ENCODE data around the gene ABI2.
"Not testable (repeated sequence)": the region's sequence is repeated elsewhere in the genome, so short reads cannot be mapped to it uniquely, and the experiment has no call there.

The ABI2 gene

DNA sequence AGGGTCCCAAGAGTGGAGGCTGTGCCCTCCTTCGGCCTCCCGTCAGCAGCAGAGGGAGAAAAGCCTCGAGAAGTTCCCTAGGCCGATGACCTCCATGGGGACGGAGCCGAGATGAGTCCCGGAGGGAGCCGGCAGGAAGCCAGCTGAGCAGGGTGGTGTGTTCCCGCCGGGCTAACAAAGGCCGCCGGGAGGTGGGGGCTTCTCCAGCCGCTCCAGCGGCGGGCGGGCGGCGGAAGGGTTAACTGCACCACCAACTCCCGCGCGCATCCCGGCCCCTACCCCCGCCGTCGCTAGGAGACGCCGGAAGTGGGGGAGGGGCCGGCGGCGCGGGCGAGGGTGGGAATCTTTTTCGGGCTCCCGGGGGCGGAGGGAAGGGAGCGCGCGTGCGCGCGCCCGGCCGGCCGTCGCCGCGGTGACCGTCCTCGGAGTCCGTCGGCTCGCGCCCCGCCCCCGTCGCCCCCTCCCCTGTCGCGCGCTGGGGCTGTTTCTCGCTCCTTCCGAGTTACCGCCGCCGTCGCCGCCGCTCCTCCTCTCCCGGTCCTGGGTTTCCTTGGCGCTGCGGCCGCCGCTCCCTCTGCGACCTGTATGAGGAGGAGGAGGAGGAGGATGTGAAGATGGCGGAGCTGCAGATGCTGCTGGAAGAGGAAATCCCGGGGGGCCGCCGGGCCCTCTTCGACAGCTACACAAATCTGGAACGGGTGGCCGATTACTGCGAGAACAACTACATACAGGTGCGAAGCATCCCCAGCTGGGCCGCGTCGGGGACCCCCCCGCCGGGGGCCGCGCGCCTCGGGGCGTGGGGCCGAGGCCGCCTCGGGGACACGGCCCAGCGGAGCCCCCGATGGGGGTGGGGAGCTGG, at the start of gene ABI2:
Gene ABI2 (plus strand): TSS at position 494 of the 859 bp plus-strand sequence. CDS start 121 bp downstream, at position 615.
- DNase-seq (ENCODE audit: low read depth, low spot score), result peak; percentile 47

DNA sequence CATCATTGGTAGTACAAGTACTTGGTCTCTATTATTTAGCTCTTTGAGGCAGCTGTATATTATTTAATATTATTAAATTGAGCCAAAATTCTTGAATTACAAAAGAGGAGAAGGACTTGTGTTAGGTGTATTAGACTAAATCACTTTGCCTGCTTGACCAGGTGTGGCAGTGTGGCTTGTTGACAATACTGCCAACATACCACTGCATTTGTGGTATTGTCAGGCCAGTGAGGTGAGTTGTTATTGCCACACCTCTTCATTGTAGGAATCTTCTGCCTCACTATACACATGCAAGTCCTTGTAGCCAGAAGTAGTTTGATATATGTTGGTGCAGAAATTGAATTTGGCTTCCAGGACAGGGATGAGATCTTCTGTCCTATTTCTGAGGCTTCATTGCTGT, 48.9 kb upstream of the ABI2 start:
- no peak for DNase-seq (ENCODE audit: low read depth, low spot score)

DNA sequence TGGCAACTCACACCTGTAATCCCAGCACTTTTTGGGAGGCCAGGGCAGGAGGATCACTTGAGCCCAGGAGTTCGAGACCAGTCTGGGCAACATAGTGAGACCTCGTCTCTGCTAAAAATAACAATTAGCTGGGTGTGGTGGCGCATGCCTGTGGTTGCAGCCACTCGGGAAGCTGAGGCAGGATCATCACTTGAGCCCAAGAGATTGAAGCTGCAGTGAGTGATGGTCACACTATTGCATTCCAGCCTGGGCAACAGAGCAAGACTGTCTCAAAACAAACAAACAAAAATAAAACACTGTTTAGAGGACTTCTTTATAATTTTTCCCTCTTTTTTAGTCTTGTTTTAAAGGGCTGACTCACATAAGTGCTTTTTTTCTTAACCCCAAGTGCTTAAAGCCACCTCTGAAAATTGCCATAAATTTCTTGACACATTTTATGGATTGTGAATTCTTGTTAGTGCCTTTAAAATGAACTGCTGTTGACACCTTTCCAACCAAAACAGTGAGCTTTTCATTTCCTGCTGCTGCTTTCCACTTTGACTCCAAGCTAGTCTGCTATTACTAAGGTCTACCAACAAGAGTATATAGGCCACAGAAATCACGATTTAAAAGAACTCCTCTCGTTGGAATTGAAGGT, 47.6 kb upstream of the ABI2 start:
- DNase-seq (ENCODE audit: low read depth, low spot score), result peak; percentile 28

DNA sequence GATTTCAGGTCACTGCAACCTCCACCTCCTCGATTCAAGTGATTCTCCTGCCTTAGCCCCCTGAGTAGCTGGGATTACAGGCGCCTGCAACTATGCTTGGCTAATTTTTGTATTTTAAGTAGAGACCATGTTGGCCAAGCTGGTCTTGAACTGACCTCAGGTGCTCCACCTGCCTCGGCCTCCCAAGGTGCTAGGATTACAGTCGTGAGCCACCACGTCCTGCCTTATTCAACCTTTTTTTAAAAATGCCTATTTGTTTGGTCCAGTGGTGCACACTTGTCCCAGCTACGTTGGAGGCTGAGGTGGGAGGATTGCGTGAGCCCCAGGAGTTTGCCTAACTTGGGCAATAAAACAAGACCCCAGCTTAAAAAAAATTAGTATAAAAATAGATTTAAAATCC, 46.1 kb upstream of the ABI2 start:
- DNase-seq (ENCODE audit: low read depth, low spot score), result no peak

DNA sequence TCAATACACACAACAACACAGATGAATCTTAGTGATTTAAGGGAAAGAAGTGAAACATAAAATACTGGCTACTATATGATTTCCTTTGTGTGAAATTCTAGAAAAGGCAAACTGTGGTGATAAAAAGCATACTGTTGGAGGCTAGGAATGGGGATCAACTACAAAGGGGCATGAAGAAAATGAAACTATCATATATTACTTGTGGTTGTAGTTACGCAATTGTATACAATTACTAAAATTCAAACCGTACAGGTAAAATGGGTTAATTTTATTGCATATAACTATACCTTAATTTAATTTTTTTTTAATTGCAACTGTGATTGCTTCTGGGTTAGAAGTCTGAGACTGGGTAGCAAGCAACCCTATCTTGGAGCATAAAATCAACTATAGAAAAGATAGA, 41.7 kb upstream of the ABI2 start:
- no peak for DNase-seq (ENCODE audit: low read depth, low spot score)

DNA sequence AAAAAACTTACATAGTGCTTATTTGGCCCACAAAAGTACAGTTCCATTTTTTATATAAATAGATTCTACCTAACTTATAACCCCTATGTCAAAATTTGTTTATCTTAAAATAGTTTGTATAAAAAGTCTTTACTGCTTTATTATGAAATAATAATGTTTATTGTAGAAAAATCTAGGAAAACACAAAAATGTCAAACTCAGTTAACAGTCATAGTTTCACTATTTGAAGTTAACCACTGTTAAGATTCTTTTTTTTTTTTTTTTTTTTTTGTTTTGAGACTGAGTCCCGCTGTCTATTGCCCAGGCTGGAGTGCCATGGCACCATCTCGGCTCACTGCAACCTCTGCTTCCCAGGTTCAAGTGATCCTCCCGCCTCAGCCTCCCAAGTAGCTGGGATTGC, 26.5 kb upstream of the ABI2 start:
- DNase-seq (ENCODE audit: low read depth, low spot score), result no peak

DNA sequence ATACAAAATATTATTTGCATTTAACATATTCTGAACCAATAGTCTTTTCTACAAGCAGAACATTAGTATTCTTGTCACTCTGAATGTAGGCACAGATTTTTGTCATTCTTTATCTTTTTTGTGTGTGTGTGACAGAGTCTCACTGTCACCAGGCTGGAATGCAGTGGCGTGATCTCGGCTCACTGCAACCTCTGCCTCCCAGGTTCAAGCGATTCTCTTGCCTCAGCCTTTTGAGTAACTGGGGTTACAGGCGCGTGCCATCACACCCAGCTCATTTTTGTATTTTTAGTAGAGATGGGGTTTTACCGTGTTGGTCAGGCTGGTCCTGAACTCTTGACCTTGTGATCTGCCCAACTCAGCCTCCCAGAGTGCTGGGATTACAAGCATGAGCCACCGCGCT, 25.6 kb upstream of the ABI2 start:
- DNase-seq (ENCODE audit: low read depth, low spot score), result not testable (repeated sequence)

DNA sequence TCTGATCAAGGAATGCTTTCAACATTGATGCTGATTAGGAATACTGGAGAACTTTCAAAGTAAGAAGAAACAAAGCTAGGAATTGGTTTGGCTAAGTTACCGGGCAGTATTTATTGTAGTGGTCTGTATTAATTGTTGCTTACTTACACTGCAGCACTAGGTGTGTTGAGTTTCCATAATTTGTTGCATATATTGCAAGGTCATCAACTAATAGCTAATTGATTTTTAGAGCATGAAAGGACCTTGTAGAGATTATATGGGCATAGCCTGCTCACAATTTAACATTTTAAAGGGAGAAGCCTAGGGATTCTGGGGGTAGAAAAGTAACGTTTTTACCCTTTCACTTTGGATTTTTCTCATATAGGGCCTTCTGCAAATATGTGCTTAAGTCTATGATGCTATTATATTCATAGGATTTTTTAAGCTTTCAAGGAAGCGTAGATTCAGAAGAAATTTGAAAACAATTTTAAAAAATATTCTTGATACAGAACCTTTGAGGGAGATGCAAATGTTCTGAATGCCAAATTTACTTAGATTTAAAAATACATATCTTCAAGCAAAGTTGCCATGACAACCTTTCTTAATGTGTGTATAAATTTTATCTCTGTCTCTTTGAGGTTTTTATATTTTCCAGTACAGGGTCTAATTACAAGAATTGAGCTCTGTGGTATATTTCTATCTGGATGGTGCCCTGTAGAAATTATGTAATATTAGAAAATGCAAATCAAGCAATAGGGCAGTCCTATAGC, 17.3 kb upstream of the ABI2 start:
- DNase-seq (ENCODE audit: low read depth, low spot score), result no peak

DNA sequence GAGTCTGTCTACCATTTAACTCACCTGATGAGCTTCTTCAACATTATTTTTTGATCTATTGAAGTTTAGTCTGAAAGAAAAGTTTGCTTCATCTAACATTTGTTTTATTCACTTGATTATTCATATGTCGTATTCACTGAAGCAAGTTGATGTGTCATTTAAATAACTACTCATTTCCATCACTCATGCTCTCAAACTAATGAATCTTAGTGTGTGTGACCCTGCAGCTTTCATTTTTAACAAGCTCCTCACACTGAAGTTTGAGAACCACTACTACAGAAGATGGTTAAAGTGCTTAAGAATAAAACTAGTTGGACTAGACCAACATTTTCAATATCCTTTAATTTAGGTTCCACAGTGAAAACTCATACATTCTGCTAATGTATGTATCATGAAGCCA, 1.8 kb upstream of the ABI2 start:
- no peak for DNase-seq (ENCODE audit: low read depth, low spot score)

DNA sequence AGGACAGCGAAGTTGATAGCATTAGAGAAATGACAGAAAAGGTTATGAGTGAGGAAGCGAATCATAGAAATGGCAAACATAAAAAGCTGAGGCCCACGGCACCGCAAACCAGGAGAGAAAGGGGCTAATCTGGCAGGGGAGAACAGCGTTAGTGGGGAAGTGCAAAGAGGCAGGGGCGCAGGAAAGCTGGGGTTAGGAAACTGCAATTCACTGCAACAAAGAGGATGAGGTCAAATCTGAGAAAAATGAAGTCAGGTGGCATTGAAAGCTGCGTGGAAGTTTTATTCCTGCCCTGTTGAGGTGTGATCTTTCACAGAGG, 653 bp upstream of the ABI2 start:
- DNase-seq (ENCODE audit: low read depth, low spot score), result no peak

DNA sequence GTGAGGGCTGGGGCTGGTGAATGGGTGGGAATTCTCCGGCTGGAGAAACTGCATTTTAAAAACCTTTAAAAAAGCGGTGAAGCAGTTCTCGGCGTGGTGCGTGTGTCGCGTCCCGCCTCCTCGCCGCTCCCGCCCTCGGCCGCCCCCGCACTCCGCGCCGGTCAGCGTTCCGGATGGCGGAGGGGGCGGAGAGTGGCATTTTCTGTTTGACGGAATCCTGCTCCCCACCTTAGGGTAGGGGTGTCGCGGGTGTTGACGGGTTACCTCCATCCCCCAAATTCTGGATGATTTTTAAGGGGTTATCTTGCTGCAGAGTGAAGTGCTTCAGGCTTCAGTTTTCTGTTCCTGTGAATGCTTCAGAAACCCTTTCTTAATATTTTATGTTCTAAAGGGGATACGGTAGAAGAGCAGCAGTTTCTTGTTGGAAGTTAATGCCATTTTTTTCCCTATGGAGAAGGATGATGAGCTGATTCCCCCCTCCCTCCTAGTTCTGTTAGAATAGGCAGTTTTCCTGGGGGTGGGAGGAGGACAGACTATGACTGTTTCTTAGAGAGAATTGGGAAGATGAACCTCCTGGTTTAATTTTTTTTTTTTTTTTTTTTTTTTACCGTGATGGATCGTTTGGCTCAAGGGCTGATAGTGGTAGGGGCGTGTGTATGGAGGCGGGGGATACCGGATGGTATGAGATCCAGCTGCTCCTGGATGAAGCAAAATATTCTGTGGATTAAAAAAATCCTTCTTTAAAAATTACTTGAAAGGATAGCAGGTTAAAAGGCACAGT, 756 bp downstream of the ABI2 start:
- DNase-seq (ENCODE audit: low read depth, low spot score), result no peak

DNA sequence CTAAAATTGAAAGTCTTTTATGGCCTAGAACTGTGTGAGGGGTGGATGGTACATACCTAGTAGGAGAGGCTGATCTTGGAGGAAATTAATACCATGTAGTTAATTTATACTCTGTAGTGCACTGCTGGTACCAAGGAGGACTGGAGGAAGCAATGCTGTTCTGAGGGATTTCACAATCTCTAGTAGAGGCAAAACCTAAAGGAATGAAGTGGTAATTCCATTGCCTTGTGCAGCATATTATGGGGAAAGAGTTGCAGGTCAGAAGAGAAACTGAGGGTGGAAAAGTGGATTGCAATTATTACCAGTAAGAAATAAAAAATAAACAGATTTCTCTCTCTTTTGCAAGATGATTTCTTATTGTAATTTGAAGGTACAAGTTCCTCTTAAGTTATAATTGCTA, 2.2 kb downstream of the ABI2 start:
- no peak for DNase-seq (ENCODE audit: low read depth, low spot score)

DNA sequence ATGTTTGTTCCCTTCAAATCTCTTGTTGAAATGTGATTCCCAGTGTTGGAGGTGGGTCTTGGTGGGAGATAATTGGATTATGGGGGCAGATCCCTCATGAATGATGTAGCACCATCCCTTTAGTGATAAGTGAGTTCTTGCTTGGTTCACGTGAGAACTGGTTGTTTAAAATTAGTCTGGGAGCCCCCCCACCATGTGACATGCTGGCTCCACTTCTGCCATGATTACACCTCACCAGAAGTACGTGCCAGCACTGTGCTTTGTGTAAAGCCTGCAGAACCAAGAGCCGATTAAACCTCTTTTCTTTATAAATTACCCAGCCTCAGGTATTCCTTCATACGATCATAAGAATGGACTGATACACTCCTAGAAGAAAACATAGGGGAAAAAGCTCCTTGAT, 10.1 kb downstream of the ABI2 start:
- no peak for DNase-seq (ENCODE audit: low read depth, low spot score)

DNA sequence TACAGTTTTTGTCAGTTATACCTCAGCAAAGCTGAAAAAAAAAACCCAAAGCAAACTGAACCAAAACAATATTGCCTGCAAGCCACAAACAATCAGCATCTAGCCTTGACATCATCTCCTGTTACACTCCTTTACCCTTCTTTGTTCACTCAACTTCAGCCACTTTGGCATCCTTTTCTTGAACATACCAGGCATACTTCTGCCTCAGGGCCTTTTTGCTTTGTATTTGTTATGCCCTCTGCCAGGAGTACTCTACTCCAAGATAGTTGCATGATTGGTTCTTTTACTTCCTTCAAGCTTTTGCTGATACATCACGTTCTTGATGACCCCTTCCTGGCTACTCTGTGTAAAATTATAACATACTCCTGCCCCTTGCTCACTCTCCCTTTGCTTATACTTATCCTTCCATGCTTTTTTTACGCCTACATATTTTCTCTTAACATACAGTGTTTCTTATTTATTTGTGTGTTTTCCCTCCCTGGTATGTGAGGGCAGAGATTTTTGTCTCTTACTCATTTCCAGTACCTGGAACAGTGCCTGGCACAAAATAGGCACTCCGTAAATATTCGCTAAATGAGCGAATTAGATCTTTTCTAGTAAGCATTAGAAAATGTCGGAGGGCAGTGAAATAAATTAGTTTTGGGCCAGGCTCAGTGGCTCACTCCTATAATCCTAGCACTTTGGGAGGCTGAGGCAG, 12.7 kb downstream of the ABI2 start:
- DNase-seq (ENCODE audit: low read depth, low spot score), result no peak

DNA sequence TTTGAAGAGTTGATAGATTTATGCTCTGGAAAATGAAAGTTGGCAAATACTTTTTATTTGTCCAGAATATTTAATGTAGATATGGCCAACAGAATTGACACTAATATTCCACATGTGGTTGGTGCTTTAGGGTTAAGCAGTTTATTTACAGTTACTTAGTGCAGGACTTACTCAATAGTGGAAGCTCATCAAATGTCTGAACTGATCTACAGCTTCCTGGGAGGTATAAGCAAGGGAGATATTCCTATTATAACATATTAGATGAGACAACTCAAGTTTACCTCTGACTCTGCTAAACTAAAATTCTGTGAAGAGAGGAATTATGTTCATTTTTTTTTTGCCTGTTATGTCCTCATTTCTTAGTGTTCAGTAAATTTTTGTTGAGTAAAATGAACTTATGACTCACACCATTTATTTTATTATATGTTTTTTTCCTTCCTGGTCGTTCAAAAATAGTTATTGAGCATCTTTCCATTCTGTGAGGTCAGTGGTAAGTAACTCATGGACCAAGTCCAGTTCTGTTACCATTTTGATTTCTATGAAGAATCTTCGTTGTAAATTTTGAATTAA, 13.6 kb downstream of the ABI2 start:
- no peak for DNase-seq (ENCODE audit: low read depth, low spot score)

DNA sequence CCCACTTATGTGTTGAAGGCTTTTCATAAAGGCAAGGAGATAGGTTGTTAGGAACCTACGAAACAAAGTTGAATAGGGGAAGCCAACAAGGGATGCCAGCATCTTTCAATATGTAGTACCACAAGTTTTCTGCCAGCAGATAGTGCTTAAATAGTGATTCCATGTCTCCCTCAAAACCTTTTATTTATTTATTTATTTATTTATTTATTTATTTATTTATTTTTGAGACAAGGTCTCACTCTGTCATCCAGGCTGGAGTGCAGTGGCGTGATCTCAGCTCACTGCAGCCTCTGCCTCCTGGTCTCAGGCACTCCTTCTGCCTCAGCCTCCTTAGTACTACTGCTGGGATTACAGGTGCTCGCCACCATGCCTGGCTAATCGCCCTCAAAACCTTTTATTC, 14.2 kb downstream of the ABI2 start:
- not testable (repeated sequence) for DNase-seq (ENCODE audit: low read depth, low spot score)

DNA sequence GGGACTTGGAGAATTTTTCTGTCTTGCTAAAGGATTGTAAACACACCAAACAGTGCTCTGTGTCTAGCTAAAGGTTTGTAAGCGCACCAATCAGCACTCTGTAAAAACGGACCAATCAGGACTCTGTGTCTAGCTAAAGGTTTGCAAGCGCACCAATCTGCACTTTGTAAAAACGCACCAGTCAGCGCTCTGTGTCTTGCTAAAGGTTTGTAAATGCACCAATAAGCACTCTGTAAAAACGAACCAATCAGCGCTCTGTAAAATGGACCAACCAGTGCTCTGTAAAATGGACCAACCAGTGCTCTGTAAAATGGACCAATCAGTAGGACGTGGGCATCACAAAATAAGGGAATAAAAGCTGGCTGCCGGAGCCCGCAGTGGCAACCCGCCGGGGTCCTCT, 16.5 kb downstream of the ABI2 start:
- DNase-seq (ENCODE audit: low read depth, low spot score), result no peak

DNA sequence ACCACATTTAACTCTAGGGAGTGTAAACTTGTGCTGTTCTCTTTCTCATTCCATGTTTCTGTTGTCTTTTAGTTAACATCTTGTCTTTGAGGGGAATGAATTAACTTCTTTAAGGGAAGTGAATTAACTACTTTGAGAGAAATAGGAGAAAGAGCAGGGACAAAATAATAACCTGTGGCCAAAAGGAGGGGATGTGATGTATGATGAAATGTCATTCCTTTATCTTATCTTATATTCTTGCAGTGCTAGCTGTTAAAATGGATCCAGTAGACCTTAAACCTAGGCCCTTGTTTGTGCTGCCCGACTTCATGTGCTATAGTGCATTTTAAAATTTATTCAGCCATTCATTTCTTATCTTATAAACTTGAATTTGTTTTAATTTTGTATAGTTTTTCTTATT, 18.4 kb downstream of the ABI2 start:
- no peak for DNase-seq (ENCODE audit: low read depth, low spot score)

DNA sequence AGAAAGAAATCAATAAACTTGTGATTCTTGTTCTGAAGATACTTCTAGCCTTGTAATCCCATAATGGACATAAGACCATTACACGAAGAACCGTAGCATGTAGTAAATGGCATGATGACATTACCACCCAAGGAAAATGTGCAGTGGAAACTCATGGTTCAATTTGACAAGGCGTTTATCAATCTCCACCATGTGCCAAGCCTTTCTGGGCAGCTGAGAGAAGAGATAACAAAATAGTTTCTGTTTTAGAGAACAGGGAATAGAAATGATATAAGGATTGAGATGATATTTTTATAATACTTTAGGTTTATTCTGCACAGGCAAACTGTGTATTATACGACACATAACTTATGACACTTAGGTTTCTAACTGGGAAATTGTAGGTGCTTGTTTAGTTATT, 19.2 kb downstream of the ABI2 start:
- no peak for DNase-seq (ENCODE audit: low read depth, low spot score)

DNA sequence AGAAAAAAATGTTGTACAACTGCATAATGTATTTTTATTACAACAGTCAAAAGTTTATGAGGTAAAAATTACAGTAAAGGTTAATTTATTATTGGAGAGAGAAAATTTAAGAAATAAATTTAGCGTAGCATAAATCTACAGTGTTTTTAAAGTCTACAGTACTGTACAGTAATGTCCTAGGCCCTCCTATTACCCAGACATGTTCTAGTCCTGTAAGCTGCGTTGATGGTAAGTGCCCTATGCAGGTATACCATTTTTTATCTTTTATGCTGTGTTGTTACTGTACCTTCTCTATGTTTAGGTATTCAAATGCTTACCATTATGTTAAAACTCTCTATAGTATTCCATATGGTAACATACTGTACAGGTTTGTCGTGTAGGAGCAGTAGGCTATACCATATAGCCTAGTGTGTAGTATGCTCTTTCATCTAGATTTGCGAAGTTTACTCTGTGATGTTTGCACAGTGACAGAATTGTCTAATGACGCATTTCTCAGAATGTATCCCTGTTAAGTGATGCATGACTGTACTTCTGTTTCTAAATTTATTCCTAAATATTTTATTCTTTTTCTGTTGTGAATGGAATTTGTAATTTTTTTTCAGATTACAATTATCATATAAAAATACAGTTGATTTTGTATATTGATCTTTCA, 24.5 kb downstream of the ABI2 start:
- DNase-seq (ENCODE audit: low read depth, low spot score), result no peak

DNA sequence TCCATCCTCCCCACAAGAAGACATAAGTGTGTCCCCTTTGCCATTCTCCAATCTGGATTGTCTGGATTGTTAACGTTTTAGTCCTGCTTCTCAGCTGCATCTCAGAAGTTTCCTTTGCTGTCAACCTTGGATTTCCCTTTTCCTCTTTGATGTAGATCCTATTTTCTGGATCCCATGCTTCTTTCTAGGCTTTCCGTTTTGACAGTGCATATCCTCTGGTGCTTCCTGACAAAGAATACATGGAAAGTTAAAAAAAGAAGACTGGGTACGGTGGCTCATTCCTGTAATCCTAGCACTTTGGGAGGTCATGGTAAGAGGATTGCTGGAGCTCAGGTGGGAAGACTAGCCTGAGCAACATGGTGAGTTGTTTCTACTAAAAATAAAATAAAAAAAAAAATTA, 26.8 kb downstream of the ABI2 start:
- DNase-seq (ENCODE audit: low read depth, low spot score), result no peak
